Lower leg skin (tissue), 4 donors: ENCODE results near the gene UNKL. TPM values are rescaled to one million over a fixed set of nuclear protein-coding genes. Genes with fewer than 3 reads are reported as not detected.

Experiments
- DNase-seq, 2 donors: peaks; one replicate each; pipeline ENCODE4 v3.0.0-alpha.2; 2019; ENCODE audit warnings: low spot score in 2 of 2
- H3K4me3 ChIP-seq: fragments of 200-600 bp; sonication (generic); 2 replicates; pipeline ENCODE4 v1.5.1; 2017; ENCODE audit warnings: mild to moderate bottlenecking, low read depth; ENCODE audit not compliant: poor library complexity, severe bottlenecking
- CTCF ChIP-seq, 3 donors: fragments of 450-650 bp; IDR thresholded peaks; one replicate each; pipeline ENCODE4 v1.5.1; 2016; ENCODE audit warnings: antibody characterized with exemption in 3 of 3, mild to moderate bottlenecking in 3 of 3, moderate library complexity in 2 of 3
- POLR2A ChIP-seq, 2 donors: fragments of 450-650 bp; IDR thresholded peaks; one replicate each; pipeline ENCODE4 v1.6.1; 2016 to 2017; ENCODE audit warnings: antibody characterized with exemption in 2 of 2, mild to moderate bottlenecking in 1 of 2, moderate library complexity in 1 of 2
- WGBS, 2 donors: methylation state at CpG; one replicate each; pipeline ENCODE4 v1.1.5; 2018; 5-methylcytosine and 5-hydroxymethylcytosine counted together
- intact Hi-C: fragments of 100-400 bp; cut with DNase I; formaldehyde crosslinking; loops from one replicate; pipeline ENCODE4 v1.15.0; 2023; ENCODE audit warnings: low total_unique reads
- total RNA-seq, 4 donors: library from RNA; depleted of rRNA; stranded (reverse); fragments of >200 nt; gene quantifications; one replicate each; pipeline ENCODE4 v1.1.0, GENCODE V29; 2016

The UNKL gene
- total RNA-seq, 4 donors from 2014 or later = 25.7 to 63.4 (median 36.6) TPM

- TF ChIP-seq CTCF (IDR thresholded peaks at IDR 0.05) = no peak
- TF ChIP-seq POLR2A (IDR thresholded peaks at IDR 0.05) = no peak
- no peak for DNase-seq
Observed at GRCh38 chr16:1449201-1449788, 34.8 kb upstream of the UNKL start.

DNA sequence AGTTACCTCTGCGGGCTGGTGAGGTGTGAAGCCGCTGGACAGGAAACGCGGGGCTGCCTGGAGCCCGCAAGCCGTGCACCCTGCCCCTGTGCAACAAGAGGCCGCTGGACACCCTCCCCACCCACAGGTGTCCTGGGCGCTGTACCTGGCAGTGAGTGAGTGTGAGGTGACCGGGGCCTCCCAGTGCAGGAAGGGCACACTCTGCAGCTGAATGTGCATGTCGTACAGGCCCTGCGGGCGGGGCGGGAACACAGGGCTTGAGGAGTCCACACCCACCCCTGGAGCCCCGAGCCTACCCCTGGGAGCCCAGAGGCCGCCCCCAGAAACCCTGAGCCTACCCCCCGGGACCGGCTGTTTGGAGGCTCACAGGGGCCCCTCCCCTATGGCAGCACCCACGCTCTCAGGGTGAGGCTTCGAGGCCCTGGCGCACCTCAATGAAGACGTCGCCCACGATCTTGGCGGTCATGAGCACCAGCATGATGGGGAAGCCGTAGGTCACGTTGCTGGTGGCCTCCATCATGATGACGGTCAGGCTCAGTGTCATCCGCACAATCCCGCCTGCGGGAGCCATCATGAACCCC, 34.1 kb upstream of the UNKL start:
- H3K4me3 ChIP-seq = no peak overlapping the region
- TF ChIP-seq POLR2A (IDR thresholded peaks at IDR 0.05) (no peak), CTCF (IDR thresholded peaks at IDR 0.05) (no peak)
- WGBS, 2 donors = 85 to 89% methylated on average over 21 to 28 of the region's 30 CpGs
- intact Hi-C loops = no loop called here
- no peak for DNase-seq

More at GRCh38 chr16:1449201-1449788, 34.8 kb upstream of the UNKL start:
- intact Hi-C loops = no loop called here
- whole genome bisulfite sequencing, 2 donors = 92 to 94% methylated on average over 20 to 25 of the region's 25 CpGs
- H3K4me3 ChIP-seq = no peak overlapping the region

DNA sequence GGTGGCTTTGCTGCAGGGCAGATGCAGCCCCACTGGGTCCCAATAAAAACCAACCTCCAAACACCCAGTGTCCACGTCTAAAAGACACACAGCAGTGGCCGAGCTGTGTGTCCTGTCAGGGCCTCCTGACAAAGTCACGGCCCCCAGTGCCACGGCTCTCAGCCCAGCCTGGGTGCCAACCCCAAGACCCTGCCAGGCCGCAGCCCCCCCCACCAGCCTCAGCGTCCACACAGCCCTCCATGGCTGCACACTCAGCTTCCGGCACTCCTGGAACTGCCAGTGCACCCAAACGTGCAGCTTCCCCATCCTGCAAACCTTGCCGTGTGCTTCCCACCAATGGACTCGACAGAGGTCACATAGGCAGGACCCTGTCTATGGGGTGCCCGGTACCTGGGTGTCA, 33.5 kb upstream of the UNKL start:
- no peak for TF ChIP-seq CTCF (IDR thresholded peaks at IDR 0.05)
- TF ChIP-seq POLR2A (IDR thresholded peaks at IDR 0.05) = no peak
- intact Hi-C loops = no loop called here
- WGBS, 2 donors = 90 to 91% methylated on average over 9 to 11 of the region's 11 CpGs

GRCh38 chr16:1446296-1447080, 32.0 kb upstream of the UNKL start:
- intact Hi-C loops = no loop called here
- H3K4me3 ChIP-seq = no peak overlapping the region
- 89 to 91% methylated on average over 30 to 35 of the region's 41 CpGs for WGBS, 2 donors
- DNase-seq = no peak
- TF ChIP-seq POLR2A (IDR thresholded peaks at IDR 0.05) (no peak), CTCF (IDR thresholded peaks at IDR 0.05) (no peak)

More for the DNA sequence above, 33.5 kb upstream of the UNKL start:
- no peak overlapping the region for H3K4me3 ChIP-seq
- no peak for DNase-seq

DNA sequence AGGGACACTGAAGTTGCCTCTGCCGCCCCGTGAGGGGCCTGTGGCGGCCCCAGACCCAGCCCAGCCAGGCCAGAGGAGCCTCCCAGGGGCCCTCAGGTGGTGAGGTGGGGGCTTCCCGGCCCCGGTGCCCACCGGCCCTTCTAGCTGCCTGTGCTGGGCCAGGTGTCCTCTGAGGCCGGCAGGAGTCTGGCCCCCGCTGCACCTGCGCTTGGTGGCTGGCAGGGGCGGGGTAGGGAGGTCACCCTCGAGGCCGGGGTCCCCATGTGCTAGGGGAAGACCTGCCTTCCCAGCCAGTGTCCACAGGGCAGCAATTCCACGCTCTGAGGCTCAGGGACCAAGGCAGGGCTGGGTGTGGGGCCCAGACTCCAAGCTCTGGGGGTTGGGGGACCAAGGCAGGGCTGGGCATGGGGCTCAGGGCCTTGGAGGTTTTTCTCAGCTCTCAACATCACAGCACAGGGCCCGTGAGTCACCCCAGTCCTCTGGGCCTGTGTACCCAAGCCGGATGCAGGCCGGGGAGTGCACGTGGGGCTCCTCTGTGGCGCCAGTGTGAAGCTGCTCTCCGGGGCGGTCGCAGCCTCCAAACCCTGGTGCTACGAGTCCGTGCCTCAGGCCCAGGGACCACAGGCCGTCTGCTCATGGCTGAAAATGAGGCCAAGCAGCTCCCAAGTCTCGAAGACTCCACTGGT, 31.2 kb upstream of the UNKL start:
- intact Hi-C loops = no loop called here
- TF ChIP-seq CTCF (IDR thresholded peaks at IDR 0.05) (no peak), POLR2A (IDR thresholded peaks at IDR 0.05) (no peak)
- H3K4me3 ChIP-seq = no peak overlapping the region
- 88 to 91% methylated on average over 12 to 20 of the region's 25 CpGs for WGBS, 2 donors
- no peak for DNase-seq
